HepG2 (cell line): ENCODE measurements around the gene C2. TPM values are rescaled to one million over a fixed set of nuclear protein-coding genes. Genes with fewer than 3 reads are reported as not detected.

Experiments
- ATAC-seq: fragments of 200-7000 bp; cut with Tn5 transposase; 3 replicates; pipeline ENCODE4 v1.9.1; 2020; ENCODE audit warnings: mild to moderate bottlenecking, moderate library complexity
- BruUV-seq: library from RNA; stranded (reverse); fragments of 400-500 nt; replicated peaks from 2 replicates; lab custom pipeline; 2021; lab: Mats Ljungman, UMichigan
- CTCF ChIA-PET: fragments of 300-600 bp; formaldehyde crosslinking; extraction: SDS; loops from one replicate; lab custom pipeline; 2021; ENCODE audit warnings: low total read pairs, inconsistent platforms, low intra/inter-chr PET ratio; lab: Yijun Ruan, JAX
- POLR2A ChIA-PET: fragments of 350-600 bp; sonication (Branson Sonifier 250); formaldehyde crosslinking; loops from one replicate; lab custom pipeline; 2020; ENCODE audit warnings: antibody characterized with exemption, inconsistent platforms; lab: Yijun Ruan, JAX
- DNase-seq: peaks from one replicate; pipeline ENCODE4 v3.0.0-alpha.2; 2015; ENCODE audit warnings: low spot score
- FAIRE-seq: peaks from 3 replicates; lab custom pipeline; 2011; peaks lifted over from hg19 to GRCh38; lab: Jason Lieb, UNC
- H2AFZ ChIP-seq: one replicate; pipeline ENCODE4 v1.6.1; 2011; ENCODE audit warnings: low read length, inconsistent platforms
- H3K27ac ChIP-seq: fragments of 300-600 bp; 3 replicates; pipeline ENCODE4 v1.8.0; 2011; ENCODE audit warnings: mixed run types, mild to moderate bottlenecking, mixed read lengths, low read length, inconsistent platforms; ENCODE audit not compliant: insufficient read depth; ENCODE audit errors: extremely low read length
- H3K27me3 ChIP-seq, 2 experiments: fragments of 200-600 bp in 1 of 2; 2 replicates in 1 of 2; 3 replicates in 1 of 2; pipeline versions ENCODE4 v1.6.0 to v1.8.0; 2011; ENCODE audit warnings: low read length in 2 of 2, mild to moderate bottlenecking in 2 of 2, moderate library complexity in 2 of 2, inconsistent platforms in 1 of 2; ENCODE audit not compliant: insufficient read depth in 2 of 2, control insufficient read depth in 1 of 2
- H3K36me3 ChIP-seq, 2 experiments: fragments of 200-600 bp in 1 of 2; replicated peaks in 1 of 2; 2 replicates in 1 of 2; 3 replicates in 1 of 2; pipeline versions ENCODE4 v1.5.1 to v1.8.0; 2011; ENCODE audit warnings: low read length in 2 of 2, inconsistent platforms in 1 of 2; ENCODE audit not compliant: insufficient read depth in 2 of 2, control insufficient read depth in 1 of 2
- H3K4me1 ChIP-seq: 2 replicates; pipeline ENCODE4 v1.5.1; 2012; ENCODE audit warnings: low read length, inconsistent platforms; ENCODE audit not compliant: insufficient read depth
- H3K4me2 ChIP-seq: 2 replicates; pipeline ENCODE4 v1.6.0; 2011; ENCODE audit warnings: low read depth, low read length, inconsistent platforms
- H3K4me3 ChIP-seq, 3 experiments: fragments of 200-600 bp in 1 of 3; sonication (generic), shearing (Covaris generic) in 1 of 3; replicated peaks in 1 of 3; 2 replicates each; pipeline ENCODE4 v1.5.1; 2011 to 2016; ENCODE audit warnings: low read length in 3 of 3, inconsistent platforms in 2 of 3, low read depth in 2 of 3, mild to moderate bottlenecking in 2 of 3, control low read depth in 1 of 3, mixed read lengths in 1 of 3; ENCODE audit not compliant: insufficient read depth in 1 of 3
- H3K79me2 ChIP-seq: one replicate; pipeline ENCODE4 v1.6.1; 2011; ENCODE audit warnings: low read length, inconsistent platforms; ENCODE audit not compliant: insufficient read depth
- H3K9ac ChIP-seq: 2 replicates; pipeline ENCODE4 v1.6.0; 2011; ENCODE audit warnings: mild to moderate bottlenecking, low read depth, low read length, inconsistent platforms; ENCODE audit not compliant: insufficient read depth
- H3K9me3 ChIP-seq: 2 replicates; pipeline ENCODE4 v1.5.1; 2012; ENCODE audit warnings: mild to moderate bottlenecking, low read length
- H4K20me1 ChIP-seq: 2 replicates; pipeline ENCODE4 v1.6.0; 2011; ENCODE audit warnings: inconsistent platforms, mild to moderate bottlenecking, low read length, moderate library complexity; ENCODE audit not compliant: insufficient read depth
- BRD4 ChIP-seq: sonication (generic); formaldehyde crosslinking; IDR thresholded peaks from 2 replicates; pipeline ENCODE4 v1.4.0; 2020; ENCODE audit warnings: missing genetic modification reagents
- NFIB ChIP-seq: sonication (generic); formaldehyde crosslinking; IDR thresholded peaks from 2 replicates; pipeline ENCODE4 v1.9.0; 2021; ENCODE audit warnings: missing genetic modification reagents, mild to moderate bottlenecking, borderline replicate concordance
- POGZ ChIP-seq: sonication (generic); formaldehyde crosslinking; IDR thresholded peaks from 2 replicates; pipeline ENCODE4 v1.4.0; 2020; ENCODE audit warnings: mild to moderate bottlenecking, missing genetic modification reagents
- POLR2AphosphoS5 ChIP-seq: IDR thresholded peaks from 2 replicates; pipeline ENCODE4 v1.6.1; 2012; ENCODE audit warnings: low read depth, low read length
- SP4 ChIP-seq: sonication (generic); formaldehyde crosslinking; IDR thresholded peaks from 2 replicates; pipeline ENCODE4 v1.8.1; 2023; ENCODE audit warnings: mild to moderate bottlenecking, missing genetic modification reagents
- ZBTB40 ChIP-seq, 2 experiments: fragments of 450-650 bp in 1 of 2; sonication (generic) in 1 of 2; formaldehyde crosslinking in 1 of 2; IDR thresholded peaks; 2 replicates each; pipeline versions ENCODE4 v1.6.1 to v1.8.0; 2016 to 2022; ENCODE audit warnings: antibody characterized with exemption in 1 of 2, mild to moderate bottlenecking in 1 of 2, missing genetic modification reagents in 1 of 2
- ZMAT5 ChIP-seq: sonication (generic); formaldehyde crosslinking; IDR thresholded peaks from 2 replicates; pipeline ENCODE4 v1.5.0; 2020; ENCODE audit warnings: mild to moderate bottlenecking, low read depth, missing genetic modification reagents, borderline replicate concordance
- ZNF367 ChIP-seq: sonication (generic); formaldehyde crosslinking; IDR thresholded peaks from 2 replicates; pipeline ENCODE4 v1.4.0; 2020; ENCODE audit warnings: missing genetic modification reagents, borderline replicate concordance
- ZNF609 ChIP-seq: sonication (generic); formaldehyde crosslinking; IDR thresholded peaks from 2 replicates; pipeline ENCODE4 v1.4.0; 2020; ENCODE audit warnings: mild to moderate bottlenecking, missing genetic modification reagents, borderline replicate concordance
- WGBS: methylation state at CpG from one replicate; pipeline ENCODE4 v1.1.6; 2017; ENCODE audit warnings: low lambda C conversion rate; 5-methylcytosine and 5-hydroxymethylcytosine counted together
- in situ Hi-C: cut with HindIII; loops from 2 replicates; pipeline ENCODE4 v1.10.0; 2017; ENCODE audit warnings: low pct_unique_long_range_greater_than_20kb; ENCODE audit not compliant: extremely low pct_ligation_motif_present
- intact Hi-C: fragments of 100-400 bp; cut with micrococcal nuclease; formaldehyde crosslinking; loops from one replicate; pipeline ENCODE4 v1.10.0; 2022; ENCODE audit not compliant: unreplicated experiment
- polyA plus RNA-seq, 8 experiments: library from polyadenylated mRNA; depleted of rRNA in 3 of 8; stranded (reverse) in 7 of 8; unstranded in 1 of 8; fragments of >200 nt; fragmentation: Illumina TruSeq in 4 of 8; extraction: Trizol in 4 of 8; gene quantifications; 2 replicates each; pipeline versions ENCODE4 v1.2.1 to v1.2.3, GENCODE V29; 2011 to 2016; ENCODE audit warnings: low read depth in 4 of 8, missing spikeins in 1 of 8, mixed read lengths in 1 of 8; ENCODE audit not compliant: insufficient read depth in 1 of 8
- total RNA-seq, 5 experiments: library from RNA; depleted of rRNA; stranded (reverse); fragments of >200 nt; fragmentation: Illumina TruSeq; extraction: Trizol; gene quantifications; 2 replicates each; pipeline ENCODE4 v1.2.3, GENCODE V29; 2016; ENCODE audit warnings: low read depth in 1 of 5

The C2 gene
- total and polyA plus RNA-seq, 2 of the 13 experiments (the other 11 are each of a cell fraction or from before 2014, with no cell fraction given) = 165 to 307 TPM

- Histone ChIP-seq H3K79me2 (peaks cover 13% of the 10 kb centered on the region), H2AFZ (no peak overlapping the region)
- CTCF ChIA-PET = interaction anchor here (1.0 to 1.5 kb wide), 6 partner anchors 13 to 272 kb away, joined by 3 to 6 read pairs (median 4); partner anchors contain the start of genes LY6G5C and ZBTB12
- no peak for TF ChIP-seq ZMAT5 (CRISPR knock-in tag)
- no peak for TF ChIP-seq ZNF367 (CRISPR knock-in tag)
- no peak for TF ChIP-seq ZNF609 (CRISPR knock-in tag)
- TF ChIP-seq POLR2AphosphoS5 = peak; percentile 16; the same call in 1 of the 2 replicates
- no peak for TF ChIP-seq POGZ (CRISPR knock-in tag)
- TF ChIP-seq NFIB = peak; percentile 52; the same call in 1 of the 2 replicates
- TF ChIP-seq SP4 (CRISPR knock-in tag) = no peak
- TF ChIP-seq BRD4 (CRISPR knock-in tag) = no peak
- TF ChIP-seq ZBTB40 (IDR thresholded peaks at IDR 0.05) = 0 out of 2 replicates have a peak, but pooled peaks have one; percentile 5
- TF ChIP-seq ZBTB40 (CRISPR knock-in tag; IDR thresholded peaks at IDR 0.05) = no peak
Measured at GRCh38 chr6:31952890-31953289, 25.4 kb downstream of the C2 start.

More at GRCh38 chr6:31952890-31953289, 25.4 kb downstream of the C2 start:
- Histone ChIP-seq H3K9ac (no peak overlapping the region), H3K27ac (peak overlapping the region; percentile 16), H3K4me1 (peaks cover 38% of the 10 kb centered on the region), H4K20me1 (no peaks in the 10 kb centered on the region), H3K4me3 (no peak overlapping the region), H3K9me3 (no peaks in the 10 kb centered on the region), H3K36me3 (peaks cover 42 to 88% of the 10 kb centered on the region in 2 experiments), H3K4me2 (no peak overlapping the region), H3K27me3 (no peaks in the 10 kb centered on the region; a peak in 1 of 5 replicates)
- no peak for FAIRE-seq
- 87% methylated on average over 5 of the region's 5 CpGs for WGBS
- intact Hi-C loops = loop anchor here (1.0 to 10.0 kb wide), 4 partner anchors 30 to 118 kb away; partner anchors contain the start of gene ZBTB12
- in situ Hi-C loops = no loop called here
- peak; percentile 6 for ATAC-seq
- POLR2A ChIA-PET = interaction anchor here (0.6 to 6.3 kb wide), 24 partner anchors 11 to 298 kb away, joined by 3 to 69 read pairs (median 6); partner anchors contain the start of genes APOM, C2, DXO and EHMT2
- BruUV-seq = no TSS peak
- DNase-seq = no peak
